Ascending aorta (tissue), 2 donors: Measurements from ENCODE around the gene NYAP1. TPM values are rescaled to one million over a fixed set of nuclear protein-coding genes. Genes with fewer than 3 reads are reported as not detected.

Experiments
- DNase-seq, 2 donors: peaks; one replicate each; pipeline ENCODE4 v3.0.0-alpha.2; 2019; ENCODE audit warnings: low spot score in 2 of 2
- H3K27ac ChIP-seq, 2 donors: fragments of 200-600 bp; sonication (generic); one replicate each; pipeline ENCODE4 v1.5.1; 2016 to 2017; ENCODE audit warnings: mild to moderate bottlenecking in 1 of 2
- H3K27me3 ChIP-seq: fragments of 200-600 bp; sonication (generic); one replicate; pipeline ENCODE4 v1.5.1; 2017
- H3K36me3 ChIP-seq, 2 donors: fragments of 200-600 bp; sonication (generic); one replicate each; pipeline ENCODE4 v1.5.1; 2016
- H3K4me1 ChIP-seq, 2 donors: fragments of 200-600 bp; sonication (generic); one replicate each; pipeline ENCODE4 v1.5.1; 2016 to 2017; ENCODE audit warnings: mild to moderate bottlenecking in 1 of 2
- H3K4me3 ChIP-seq, 2 donors: fragments of 200-600 bp; sonication (generic); one replicate each; pipeline ENCODE4 v1.5.1; 2016 to 2017; ENCODE audit warnings: mild to moderate bottlenecking in 1 of 2
- H3K9me3 ChIP-seq, 2 donors: fragments of 200-600 bp; sonication (generic); one replicate each; pipeline ENCODE4 v1.5.1; 2016
- CTCF ChIP-seq, 3 experiments: fragments of 200-600 bp in 2 of 3; fragments of 450-650 bp in 1 of 3; sonication (generic) in 2 of 3; IDR thresholded peaks; one replicate each; pipeline ENCODE4 v1.5.1; 2016 to 2019; ENCODE audit warnings: antibody characterized with exemption in 3 of 3, mild to moderate bottlenecking in 1 of 3, moderate library complexity in 1 of 3
- intact Hi-C: fragments of 100-400 bp; cut with DNase I; formaldehyde crosslinking; loops from one replicate; pipeline ENCODE4 v1.15.1; 2023
- total RNA-seq: library from RNA; depleted of rRNA; stranded (reverse); fragments of >200 nt; gene quantifications from one replicate; pipeline ENCODE4 v1.1.0, GENCODE V29; 2016

Gene NYAP1
- 0.96 TPM for total RNA-seq

DNA sequence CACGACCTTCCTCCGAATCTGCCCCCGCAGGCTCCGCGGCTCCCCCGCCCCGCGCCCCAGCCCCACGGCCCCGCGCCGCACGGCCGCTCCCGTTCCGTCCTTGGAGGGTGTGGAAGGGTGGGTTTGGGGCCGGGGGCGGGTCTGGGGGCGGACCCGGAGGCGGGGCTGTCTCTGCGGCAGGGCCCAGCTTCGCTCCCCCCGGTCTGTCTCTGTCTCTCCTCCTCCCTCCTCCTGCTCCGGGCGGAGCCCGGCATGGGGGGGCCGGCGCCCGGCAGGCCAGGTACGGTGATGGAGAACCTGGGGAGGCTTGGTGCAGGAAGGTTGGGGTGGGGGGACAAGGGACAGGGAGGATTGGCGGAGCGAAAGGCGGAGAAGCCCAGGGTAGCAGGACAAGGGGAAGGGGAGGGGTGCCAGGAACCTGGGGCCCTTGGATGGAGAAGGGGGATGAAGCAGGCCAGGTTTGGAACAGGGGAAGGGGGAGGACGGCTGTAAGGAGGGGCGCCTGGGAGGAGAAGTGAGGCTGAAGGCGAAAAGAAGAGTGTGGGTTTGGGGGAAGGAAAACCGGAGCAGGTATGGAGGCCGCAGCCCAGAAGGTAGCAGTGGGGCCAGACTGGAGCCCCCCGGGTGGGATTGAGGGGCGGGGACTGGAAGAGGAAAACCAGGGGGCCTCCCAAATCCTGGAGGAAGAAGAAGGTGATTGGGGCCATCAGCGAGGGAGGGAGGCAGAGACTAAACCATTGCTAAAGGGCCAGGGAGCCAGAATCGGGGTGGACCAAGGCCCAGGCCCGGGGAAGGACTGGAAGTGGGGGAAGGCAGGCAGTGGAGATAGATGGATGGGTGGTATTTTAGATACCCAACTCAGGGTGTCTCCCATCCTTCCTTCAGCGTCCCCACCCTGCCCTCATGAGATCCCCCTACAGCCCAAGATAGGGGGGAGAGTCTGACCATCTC, at the start of gene NYAP1:
TSS of gene NYAP1 (plus strand) at position 206 of the 951 bp plus-strand sequence. CDS start 1,385 bp downstream, outside the sequence.
- peak within 1 kb of the TSS; percentile 61 to 76 for H3K4me3 ChIP-seq
- no peaks in the 10 kb centered on the region for H3K36me3 ChIP-seq
- H3K4me1 ChIP-seq: peaks cover 8 to 16% of the 10 kb centered on the region in 2 donors
- no peaks in the 10 kb centered on the region for H3K27me3 ChIP-seq
- no peak within 1 kb of the TSS for H3K27ac ChIP-seq
- no peaks in the 10 kb centered on the region for H3K9me3 ChIP-seq
- no peak for TF ChIP-seq CTCF (IDR thresholded peaks at IDR 0.05)
- intact Hi-C loops: loop anchor here (1.0 to 5.0 kb wide), 3 partner anchors 15 to 368 kb away; partner anchors contain the start of genes GIGYF1 and SLC12A9
- DNase-seq: no peak

- intact Hi-C loops: loop anchor here (5.0 to 10.0 kb wide), 2 partner anchors 178 to 810 kb away; partner anchors contain the start of genes FIS1 and MOSPD3
- peak overlapping the region in 1 of 2 donors; percentile 4 for H3K27ac ChIP-seq
- H3K9me3 ChIP-seq: no peaks in the 10 kb centered on the region
- peaks cover 4 to 29% of the 10 kb centered on the region in 2 donors for H3K4me1 ChIP-seq
- no peaks in the 10 kb centered on the region for H3K27me3 ChIP-seq
- H3K4me3 ChIP-seq: peak overlapping the region; percentile 90
- DNase-seq: peak in 1 of 2 donors; percentile 59
- no peak for TF ChIP-seq CTCF (IDR thresholded peaks at IDR 0.05)
- H3K36me3 ChIP-seq: peaks cover 11 to 26% of the 10 kb centered on the region in 2 donors
Observed at GRCh38 chr7:100434297-100435144, 49.2 kb upstream of the NYAP1 start.

GRCh38 chr7:100435401-100436304, 48.1 kb upstream of the NYAP1 start:
- Histone ChIP-seq H3K9me3 (no peaks in the 10 kb centered on the region), H3K4me3 (peak overlapping the region; percentile 90), H3K4me1 (peaks cover 4 to 27% of the 10 kb centered on the region in 2 donors), H3K27me3 (no peaks in the 10 kb centered on the region), H3K36me3 (peaks cover 11 to 26% of the 10 kb centered on the region in 2 donors), H3K27ac (peak overlapping the region; percentile 96 to 98)
- TF ChIP-seq CTCF (IDR thresholded peaks at IDR 0.05): no peak
- peak in 1 of 2 donors; percentile 68 for DNase-seq
- intact Hi-C loops: loop anchor here (1.0 to 10.0 kb wide), 3 partner anchors 177 to 809 kb away; partner anchors contain the start of genes FIS1, GNB2 and MOSPD3

DNA sequence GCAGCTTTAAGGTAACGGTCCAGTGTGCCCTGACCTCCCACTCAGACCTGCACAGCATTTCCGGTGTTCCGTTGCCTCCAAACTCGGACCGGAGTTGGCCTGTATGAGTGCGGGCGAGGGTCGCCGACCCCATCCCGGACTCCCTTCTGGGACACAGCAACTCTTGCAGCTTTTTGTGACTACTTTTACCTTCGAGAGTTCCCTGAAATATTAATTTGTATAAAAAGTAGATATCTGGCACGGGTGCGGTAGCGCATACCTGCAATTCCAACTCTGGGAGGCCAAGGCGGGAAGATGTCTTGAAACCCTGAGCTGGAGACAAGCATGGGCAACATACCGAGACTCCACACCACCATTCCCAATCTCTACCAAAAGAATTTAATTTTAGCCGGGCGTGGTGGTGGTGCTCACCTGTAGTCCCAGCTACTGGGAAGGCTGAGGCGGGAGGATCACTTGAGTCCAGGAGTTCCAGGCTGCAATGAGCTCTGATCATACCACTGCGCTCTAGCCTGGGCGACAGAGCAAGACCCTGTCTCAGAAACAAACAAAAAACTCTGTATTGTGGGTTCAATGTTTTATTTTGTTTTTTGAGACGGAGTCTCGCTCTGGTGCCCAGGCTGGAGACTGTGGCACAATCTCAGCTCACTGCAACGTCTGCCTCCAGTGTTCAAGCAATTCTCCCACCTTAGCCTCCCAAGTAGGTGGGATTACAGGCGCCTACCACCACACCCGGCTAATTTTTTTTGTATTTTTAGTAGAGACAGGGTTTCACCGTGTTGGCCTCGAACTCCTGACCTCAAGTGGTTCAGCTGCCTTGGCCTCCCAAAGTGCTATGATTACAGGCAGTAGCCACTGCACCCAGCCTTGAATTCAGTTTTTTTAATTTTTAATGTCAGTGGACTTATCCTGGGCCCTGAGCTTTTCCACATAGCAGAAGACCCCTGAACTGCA, 46.3 kb upstream of the NYAP1 start:
- peak in 1 of 2 donors; percentile 69 for DNase-seq
- H3K27ac ChIP-seq: peak overlapping the region; percentile 96 to 98
- intact Hi-C loops: loop anchor here (5.0 to 10.0 kb wide), 2 partner anchors 175 to 807 kb away; partner anchors contain the start of genes FIS1 and MOSPD3

More for the DNA sequence above, 46.3 kb upstream of the NYAP1 start:
- no peak for TF ChIP-seq CTCF (IDR thresholded peaks at IDR 0.05)
- Histone ChIP-seq H3K27me3 (no peaks in the 10 kb centered on the region), H3K4me1 (peaks cover 4 to 11% of the 10 kb centered on the region in 2 donors), H3K4me3 (peak overlapping the region in 1 of 2 donors; percentile 90), H3K36me3 (peaks cover 11 to 26% of the 10 kb centered on the region in 2 donors), H3K9me3 (no peaks in the 10 kb centered on the region)
